Loucy (cell line): Measurements from ENCODE around the gene CHRD.

ENCODE experiments used
- CTCF ChIP-seq: fragments of 200-600 bp; sonication (generic); conservative IDR thresholded peaks from 2 replicates; pipeline ENCODE4 v1.5.1; 2014; ENCODE audit warnings: mild to moderate bottlenecking, antibody characterized with exemption, low read length
- EZH2phosphoT487 ChIP-seq: fragments of 200-600 bp; IDR thresholded peaks from 2 replicates; pipeline ENCODE4 v1.6.1; 2018; ENCODE audit warnings: antibody characterized with exemption, mild to moderate bottlenecking, moderate library complexity, borderline replicate concordance

- TF ChIP-seq CTCF: no peak
- no peak for TF ChIP-seq EZH2phosphoT487
Observed at GRCh38 chr3:184388164-184388935, 8.5 kb downstream of the CHRD start.
